SK-N-SH (cell line): ENCODE measurements around the gene XPR1.

Experiments
- JUND ChIP-seq: IDR thresholded peaks from 2 replicates; pipeline ENCODE4 v1.4.0; 2012
- POLR2AphosphoS5 ChIP-seq: IDR thresholded peaks from 2 replicates; pipeline ENCODE4 v1.6.1; 2012; ENCODE audit warnings: low read depth, low read length
- SIN3A ChIP-seq: IDR thresholded peaks from 2 replicates; pipeline ENCODE4 v1.6.1; 2012; ENCODE audit warnings: low read depth, mild to moderate bottlenecking, low read length, moderate library complexity, borderline replicate concordance
- SMC3 ChIP-seq: IDR thresholded peaks from 2 replicates; pipeline ENCODE4 v1.6.1; 2012; ENCODE audit warnings: low read depth, low read length, improper control_type of control experiment
- TAF1 ChIP-seq: IDR thresholded peaks from 2 replicates; pipeline ENCODE4 v1.6.1; 2012; ENCODE audit warnings: low read depth, mild to moderate bottlenecking, low read length, moderate library complexity, borderline replicate concordance
- TF ChIP-seq, protein P1 (sequence below): fragments of 200-600 bp; sonication (generic); IDR thresholded peaks from 2 replicates; pipeline ENCODE4 v1.6.1; 2017; ENCODE audit warnings: antibody characterized with exemption, mild to moderate bottlenecking, moderate library complexity
- TF ChIP-seq, protein P2 (sequence below): IDR thresholded peaks from 2 replicates; pipeline ENCODE4 v1.6.1; 2012; ENCODE audit warnings: mild to moderate bottlenecking, low read depth, low read length, moderate library complexity
- TF ChIP-seq, protein P3 (sequence below): IDR thresholded peaks from 2 replicates; pipeline ENCODE4 v1.4.0; 2012; ENCODE audit warnings: low read depth
- TF ChIP-seq, protein P4 (sequence below): fragments of 150-350 bp; IDR thresholded peaks from 2 replicates; pipeline ENCODE4 v1.6.1; 2017; ENCODE audit warnings: antibody characterized with exemption, low read length, low read depth, borderline replicate concordance

DNA sequence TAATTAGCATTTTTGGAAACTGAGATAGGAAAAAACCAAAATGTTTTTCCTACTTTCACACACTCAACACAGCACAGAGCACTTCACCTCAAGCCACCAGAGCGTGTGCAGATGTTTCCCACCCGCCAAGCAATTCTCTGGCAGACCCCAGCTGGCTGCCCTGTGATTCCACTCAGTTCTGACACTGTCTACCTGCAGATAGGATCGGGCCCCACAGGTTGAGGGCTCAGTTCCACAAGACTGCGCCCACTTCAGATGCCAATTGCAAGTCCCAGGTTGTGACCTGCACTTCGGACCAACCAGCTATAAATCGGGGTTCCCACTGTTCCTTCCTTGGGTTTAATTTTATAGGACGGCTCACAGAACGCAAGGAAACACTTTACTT, 290.8 kb downstream of the XPR1 start:
- TF ChIP-seq POLR2AphosphoS5: no peak
- no peak for TF ChIP-seq TAF1
- TF ChIP-seq, protein P1, sequence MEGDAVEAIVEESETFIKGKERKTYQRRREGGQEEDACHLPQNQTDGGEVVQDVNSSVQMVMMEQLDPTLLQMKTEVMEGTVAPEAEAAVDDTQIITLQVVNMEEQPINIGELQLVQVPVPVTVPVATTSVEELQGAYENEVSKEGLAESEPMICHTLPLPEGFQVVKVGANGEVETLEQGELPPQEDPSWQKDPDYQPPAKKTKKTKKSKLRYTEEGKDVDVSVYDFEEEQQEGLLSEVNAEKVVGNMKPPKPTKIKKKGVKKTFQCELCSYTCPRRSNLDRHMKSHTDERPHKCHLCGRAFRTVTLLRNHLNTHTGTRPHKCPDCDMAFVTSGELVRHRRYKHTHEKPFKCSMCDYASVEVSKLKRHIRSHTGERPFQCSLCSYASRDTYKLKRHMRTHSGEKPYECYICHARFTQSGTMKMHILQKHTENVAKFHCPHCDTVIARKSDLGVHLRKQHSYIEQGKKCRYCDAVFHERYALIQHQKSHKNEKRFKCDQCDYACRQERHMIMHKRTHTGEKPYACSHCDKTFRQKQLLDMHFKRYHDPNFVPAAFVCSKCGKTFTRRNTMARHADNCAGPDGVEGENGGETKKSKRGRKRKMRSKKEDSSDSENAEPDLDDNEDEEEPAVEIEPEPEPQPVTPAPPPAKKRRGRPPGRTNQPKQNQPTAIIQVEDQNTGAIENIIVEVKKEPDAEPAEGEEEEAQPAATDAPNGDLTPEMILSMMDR: no peak
- TF ChIP-seq, protein P2, sequence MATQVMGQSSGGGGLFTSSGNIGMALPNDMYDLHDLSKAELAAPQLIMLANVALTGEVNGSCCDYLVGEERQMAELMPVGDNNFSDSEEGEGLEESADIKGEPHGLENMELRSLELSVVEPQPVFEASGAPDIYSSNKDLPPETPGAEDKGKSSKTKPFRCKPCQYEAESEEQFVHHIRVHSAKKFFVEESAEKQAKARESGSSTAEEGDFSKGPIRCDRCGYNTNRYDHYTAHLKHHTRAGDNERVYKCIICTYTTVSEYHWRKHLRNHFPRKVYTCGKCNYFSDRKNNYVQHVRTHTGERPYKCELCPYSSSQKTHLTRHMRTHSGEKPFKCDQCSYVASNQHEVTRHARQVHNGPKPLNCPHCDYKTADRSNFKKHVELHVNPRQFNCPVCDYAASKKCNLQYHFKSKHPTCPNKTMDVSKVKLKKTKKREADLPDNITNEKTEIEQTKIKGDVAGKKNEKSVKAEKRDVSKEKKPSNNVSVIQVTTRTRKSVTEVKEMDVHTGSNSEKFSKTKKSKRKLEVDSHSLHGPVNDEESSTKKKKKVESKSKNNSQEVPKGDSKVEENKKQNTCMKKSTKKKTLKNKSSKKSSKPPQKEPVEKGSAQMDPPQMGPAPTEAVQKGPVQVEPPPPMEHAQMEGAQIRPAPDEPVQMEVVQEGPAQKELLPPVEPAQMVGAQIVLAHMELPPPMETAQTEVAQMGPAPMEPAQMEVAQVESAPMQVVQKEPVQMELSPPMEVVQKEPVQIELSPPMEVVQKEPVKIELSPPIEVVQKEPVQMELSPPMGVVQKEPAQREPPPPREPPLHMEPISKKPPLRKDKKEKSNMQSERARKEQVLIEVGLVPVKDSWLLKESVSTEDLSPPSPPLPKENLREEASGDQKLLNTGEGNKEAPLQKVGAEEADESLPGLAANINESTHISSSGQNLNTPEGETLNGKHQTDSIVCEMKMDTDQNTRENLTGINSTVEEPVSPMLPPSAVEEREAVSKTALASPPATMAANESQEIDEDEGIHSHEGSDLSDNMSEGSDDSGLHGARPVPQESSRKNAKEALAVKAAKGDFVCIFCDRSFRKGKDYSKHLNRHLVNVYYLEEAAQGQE: no peak
- no peak for TF ChIP-seq JUND
- TF ChIP-seq, protein P3, sequence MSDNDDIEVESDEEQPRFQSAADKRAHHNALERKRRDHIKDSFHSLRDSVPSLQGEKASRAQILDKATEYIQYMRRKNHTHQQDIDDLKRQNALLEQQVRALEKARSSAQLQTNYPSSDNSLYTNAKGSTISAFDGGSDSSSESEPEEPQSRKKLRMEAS: no peak
- no peak for TF ChIP-seq SIN3A
- TF ChIP-seq, protein P4, sequence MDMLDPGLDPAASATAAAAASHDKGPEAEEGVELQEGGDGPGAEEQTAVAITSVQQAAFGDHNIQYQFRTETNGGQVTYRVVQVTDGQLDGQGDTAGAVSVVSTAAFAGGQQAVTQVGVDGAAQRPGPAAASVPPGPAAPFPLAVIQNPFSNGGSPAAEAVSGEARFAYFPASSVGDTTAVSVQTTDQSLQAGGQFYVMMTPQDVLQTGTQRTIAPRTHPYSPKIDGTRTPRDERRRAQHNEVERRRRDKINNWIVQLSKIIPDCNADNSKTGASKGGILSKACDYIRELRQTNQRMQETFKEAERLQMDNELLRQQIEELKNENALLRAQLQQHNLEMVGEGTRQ: no peak
- no peak for TF ChIP-seq SMC3
